Stimulated activated CD4-positive, alpha-beta T cell treated with anti-CD3 and anti-CD28 coated beads, Interleukin-12 subunit alpha, Interleukin-12 subunit beta, amount 100 ng/mL, for 24 hours (primary cell): ENCODE results near the gene KAZALD1.

Experiments used
- DNase-seq, 2 experiments: peaks; one replicate each; pipeline ENCODE4 v3.0.0-alpha.2; 2020; ENCODE audit warnings: low read depth in 2 of 2

Gene KAZALD1

GRCh38 chr10:101094121-101094879, 32.5 kb downstream of the KAZALD1 start:
- no peak for DNase-seq

GRCh38 chr10:101095004-101095403, 33.2 kb downstream of the KAZALD1 start:
- DNase-seq: no peak

DNA sequence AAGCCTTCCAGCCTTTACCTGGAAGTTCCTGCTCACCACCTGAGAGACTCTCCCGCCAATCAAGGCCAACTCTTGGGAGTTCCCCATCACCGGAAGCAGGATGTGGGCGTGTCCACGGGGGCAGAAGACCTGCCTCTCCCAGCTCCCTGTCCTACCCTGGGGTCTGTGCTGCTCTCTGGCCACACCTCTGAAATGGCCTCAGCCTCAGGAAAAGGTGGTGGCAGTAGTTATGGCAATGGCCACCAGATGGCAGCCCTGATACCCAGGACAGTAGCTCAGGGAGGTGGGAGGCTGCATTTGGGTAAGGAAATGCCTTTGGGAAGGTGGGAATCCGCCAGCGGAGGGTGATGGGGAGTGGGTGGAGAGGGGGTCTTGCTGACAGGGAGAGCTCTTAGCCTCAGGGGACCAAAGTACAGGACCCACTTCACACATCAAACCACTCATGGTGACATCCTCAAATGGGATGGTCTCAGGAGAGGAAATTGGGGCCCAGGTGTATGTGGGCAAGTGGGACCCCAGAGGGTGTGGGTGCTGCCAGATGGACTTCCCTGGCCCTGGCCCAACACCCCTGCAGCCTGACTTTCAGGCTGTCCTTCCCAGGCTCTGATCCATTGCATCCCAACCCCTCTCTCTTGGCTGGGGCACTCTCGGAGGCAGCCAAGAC, 33.9 kb downstream of the KAZALD1 start:
- DNase-seq: peak; percentile 51 to 74

DNA sequence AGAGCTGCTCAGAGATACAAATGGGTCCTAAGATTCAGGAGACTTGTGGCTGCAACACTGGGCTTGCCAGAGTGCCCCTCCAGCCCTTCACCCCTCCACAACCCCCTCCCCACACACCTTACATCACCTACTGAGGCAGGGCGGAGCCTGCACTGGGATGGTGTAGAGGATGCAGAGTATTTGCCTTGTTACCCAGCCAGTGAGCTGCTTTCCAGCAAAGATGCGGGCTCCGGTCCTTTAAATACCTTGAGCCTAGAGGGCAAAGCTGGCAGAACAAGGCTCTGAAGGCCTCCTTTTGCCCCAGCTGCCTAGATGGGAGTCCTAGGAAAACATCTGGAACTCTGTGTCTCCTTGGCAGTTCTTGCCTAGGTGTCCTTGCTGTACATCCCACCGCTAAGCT, 34.6 kb downstream of the KAZALD1 start:
- DNase-seq: no peak

GRCh38 chr10:101097881-101098280, 36.1 kb downstream of the KAZALD1 start:
- DNase-seq: no peak

DNA sequence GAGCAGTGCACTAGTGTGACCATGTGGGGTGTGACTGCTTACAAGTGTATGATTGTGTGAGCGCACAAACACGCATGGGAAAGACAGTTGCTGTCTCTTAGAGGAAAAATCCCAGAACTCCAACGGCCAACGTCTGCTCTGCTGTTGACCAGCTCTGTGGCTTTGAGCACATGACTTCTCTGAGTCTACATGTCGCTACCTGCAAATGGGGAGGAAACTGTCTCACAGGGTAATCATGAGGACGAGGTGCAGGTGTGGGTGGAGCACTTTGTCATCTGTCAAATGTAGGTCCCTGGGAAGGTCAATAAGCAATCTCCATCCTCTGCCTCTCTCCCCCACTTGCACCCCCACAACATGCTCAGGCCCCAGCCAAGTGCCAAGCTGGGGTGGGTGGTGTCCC, 38.1 kb downstream of the KAZALD1 start:
- no peak for DNase-seq

DNA sequence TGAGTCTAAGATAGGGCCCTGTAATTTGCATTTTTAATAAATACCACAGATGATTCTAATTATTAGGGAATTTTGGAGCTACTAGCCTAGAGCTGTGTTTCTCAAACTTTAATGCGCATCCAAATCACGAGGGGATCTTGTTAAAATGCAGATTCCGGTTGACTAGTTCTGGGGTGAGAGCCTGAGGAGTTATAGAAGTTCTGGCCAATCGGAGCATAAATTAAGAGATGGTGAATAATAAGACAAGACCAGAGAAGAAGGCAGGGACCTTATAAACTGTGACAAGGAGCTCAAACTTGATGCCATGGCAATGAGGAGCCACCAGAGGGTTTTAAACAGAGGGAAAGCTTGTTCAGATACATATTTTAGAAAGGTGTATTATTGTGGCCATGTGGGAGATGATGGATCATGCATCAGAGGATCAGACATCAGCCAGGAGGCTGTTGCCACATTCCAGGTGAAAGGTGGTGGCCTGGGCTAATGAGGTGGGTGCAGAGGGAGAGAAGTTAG, 39.6 kb downstream of the KAZALD1 start:
- no peak for DNase-seq

DNA sequence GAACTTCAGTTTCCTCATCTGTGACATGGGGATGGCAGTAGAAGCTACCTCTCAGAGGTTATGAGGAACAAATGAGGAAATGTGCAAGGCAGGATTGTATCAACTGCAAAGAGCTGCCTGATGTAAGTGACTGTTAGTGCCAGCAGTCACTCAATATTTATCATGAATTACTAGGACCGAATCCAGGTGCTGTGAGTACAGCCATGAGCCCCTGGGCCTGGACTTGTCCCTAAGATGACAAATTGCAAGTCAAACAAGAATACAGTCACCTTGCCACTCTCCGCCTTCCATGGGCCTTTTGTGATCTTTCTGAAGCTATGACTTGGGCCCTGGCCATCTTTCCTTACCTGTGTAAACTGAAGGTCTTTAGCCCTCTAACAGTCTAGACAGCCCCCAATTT, 41.6 kb downstream of the KAZALD1 start:
- DNase-seq: no peak

GRCh38 chr10:101106351-101106750, 44.6 kb downstream of the KAZALD1 start:
- DNase-seq: no peak

- DNase-seq: no peak
Observed at GRCh38 chr10:101107771-101108170, 46.0 kb downstream of the KAZALD1 start.

- no peak for DNase-seq
Observed at GRCh38 chr10:101110856-101111523, 49.2 kb downstream of the KAZALD1 start.

DNA sequence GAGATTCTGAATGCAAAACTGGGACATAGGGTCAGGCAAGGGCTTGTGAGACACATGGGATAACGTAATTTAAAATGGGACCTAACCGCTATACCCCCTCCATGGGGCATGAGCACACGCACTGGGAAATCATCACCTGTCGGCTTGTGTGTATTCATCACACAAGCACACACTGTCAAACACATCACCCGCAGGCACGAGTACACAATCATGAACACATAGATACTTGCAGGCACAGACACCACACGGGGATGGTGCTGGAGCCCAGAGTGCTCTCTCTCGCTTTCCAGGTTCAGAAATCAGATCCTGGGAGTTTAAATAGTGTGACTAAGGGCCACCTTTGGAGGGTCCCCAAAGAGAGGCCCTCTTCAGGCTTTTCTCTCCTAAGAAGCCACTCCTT, 49.8 kb downstream of the KAZALD1 start:
- DNase-seq: no peak

DNA sequence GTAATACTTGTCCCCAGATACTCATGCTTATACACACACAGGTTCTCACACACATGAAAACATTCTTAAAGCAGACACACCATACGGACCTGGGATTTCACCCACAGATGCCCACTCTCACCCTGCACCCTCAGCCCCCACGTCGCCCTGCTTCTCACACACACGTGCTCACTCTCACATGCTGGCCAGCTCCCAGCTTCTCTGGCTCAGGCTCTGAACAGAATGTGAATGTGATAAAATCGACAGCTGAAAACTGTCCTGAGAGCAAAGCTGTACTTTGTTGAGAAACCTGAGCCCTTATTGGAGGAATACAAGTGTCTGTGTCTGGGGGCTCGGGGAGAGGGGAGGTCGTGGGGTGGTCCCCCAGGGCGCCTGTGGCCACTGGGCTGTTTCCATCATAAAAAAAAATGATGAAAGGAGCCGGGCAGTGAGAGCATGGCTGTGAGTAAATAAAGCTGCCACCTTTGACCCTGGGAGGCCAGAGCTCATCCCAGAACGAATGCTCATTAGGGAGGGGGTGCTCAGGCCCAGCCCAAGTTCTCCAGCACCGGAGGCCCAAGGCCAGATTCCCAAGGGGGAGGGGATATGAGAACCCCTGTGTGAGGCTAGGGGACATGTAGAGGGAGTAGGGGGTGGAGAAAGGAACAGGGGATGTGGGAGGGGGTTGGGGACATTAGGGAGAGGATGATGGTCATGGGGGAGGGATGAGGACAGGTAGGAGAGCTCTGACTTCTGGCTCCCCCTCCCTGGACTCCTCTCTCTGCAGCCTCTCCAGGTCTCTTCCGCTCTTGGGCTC, 51.2 kb downstream of the KAZALD1 start:
- DNase-seq: no peak

- no peak for DNase-seq
Observed at GRCh38 chr10:101113890-101114403, 52.2 kb downstream of the KAZALD1 start.

DNA sequence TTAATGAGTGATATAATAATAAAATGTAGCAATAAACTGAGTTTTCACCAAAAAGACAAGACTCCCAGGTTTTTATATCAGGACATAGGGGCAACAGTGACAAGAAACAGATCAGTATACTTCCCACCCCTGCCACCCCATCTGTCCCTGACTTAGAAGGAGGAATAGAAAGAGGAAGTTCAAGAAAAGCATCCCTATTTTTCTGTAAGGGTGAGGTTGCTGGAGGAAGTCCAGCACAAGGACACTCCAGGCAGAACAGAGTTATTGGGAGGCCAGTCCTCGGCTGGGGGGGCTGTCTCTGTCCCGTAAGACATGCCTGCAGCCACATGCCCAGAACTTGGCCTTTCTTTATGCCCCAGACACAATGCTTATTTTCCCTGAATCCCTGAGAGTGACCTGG, 52.9 kb downstream of the KAZALD1 start:
- DNase-seq: no peak
